GM21526 (cell line): Measurements from ENCODE around the gene DNAAF1.
"Not testable (repeated sequence)": the region's sequence is repeated elsewhere in the genome, so short reads cannot be mapped to it uniquely, and the experiment has no call there.

ENCODE experiments used
- ATAC-seq: cut with Tn5 transposase; IDR thresholded peaks from one replicate; pipeline ENCODE4 v1.9.1; 2021; ENCODE audit warnings: moderate library complexity; ENCODE audit not compliant: unreplicated experiment, low FRiP score

Gene DNAAF1

GRCh38 chr16:84144859-84145639 lies at the start of gene DNAAF1, which contains the start of gene HSDL1:
Gene DNAAF1 (plus strand): TSS chr16:84145308. CDS start chr16:84145441, 133 bp downstream.
Gene HSDL1 (minus strand): TSS chr16:84145177. CDS start chr16:84131321, 13,856 bp downstream.
- peak; percentile 73 for ATAC-seq

GRCh38 chr16:84095466-84095865 lies 49.6 kb upstream of the DNAAF1 start:
- no peak for ATAC-seq

DNA sequence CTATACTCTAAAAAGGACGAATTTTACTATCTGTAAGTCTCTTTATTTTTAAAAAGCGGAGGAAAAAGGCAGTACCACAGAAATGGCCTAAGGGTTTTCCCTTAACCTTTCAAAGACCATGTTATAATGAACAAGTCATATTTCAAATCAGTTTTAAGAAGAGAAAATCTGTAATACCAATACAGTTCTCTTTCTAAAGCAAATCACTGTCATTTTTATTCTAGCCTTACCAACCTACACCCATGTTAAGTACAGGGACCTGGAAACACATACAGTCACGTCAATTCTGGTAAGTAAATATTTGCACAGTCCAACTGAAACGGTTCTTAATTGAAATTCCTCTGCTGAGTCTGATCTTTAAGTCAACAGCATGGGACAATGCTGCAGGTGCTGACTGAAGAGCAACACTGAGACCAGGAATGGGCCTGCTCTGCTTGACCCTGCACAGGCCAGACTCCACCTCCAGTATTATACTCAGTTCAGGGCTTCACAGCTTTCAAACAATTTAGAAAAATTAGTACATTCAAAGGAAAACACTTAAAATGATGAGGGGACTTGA lies 48.6 kb upstream of the DNAAF1 start:
- ATAC-seq: no peak

DNA sequence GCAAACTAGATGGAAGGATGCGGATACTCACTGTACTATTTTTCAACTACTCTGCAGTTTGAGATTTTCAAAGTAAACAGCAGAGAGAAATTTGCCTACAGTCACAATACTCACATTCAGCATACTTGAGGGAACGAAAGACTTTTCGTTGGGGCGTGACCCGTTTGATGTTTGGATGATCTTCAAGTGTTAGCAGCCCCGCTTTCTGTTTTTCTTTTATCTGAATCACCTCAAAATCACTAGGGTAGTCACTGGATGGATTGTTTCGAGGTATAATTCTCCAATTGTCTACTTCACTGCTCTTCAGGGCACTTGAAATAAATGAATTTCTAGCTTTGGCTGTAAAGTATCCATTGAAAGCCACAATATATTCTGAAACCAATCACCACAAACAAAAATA lies 46.2 kb upstream of the DNAAF1 start:
- ATAC-seq: no peak

DNA sequence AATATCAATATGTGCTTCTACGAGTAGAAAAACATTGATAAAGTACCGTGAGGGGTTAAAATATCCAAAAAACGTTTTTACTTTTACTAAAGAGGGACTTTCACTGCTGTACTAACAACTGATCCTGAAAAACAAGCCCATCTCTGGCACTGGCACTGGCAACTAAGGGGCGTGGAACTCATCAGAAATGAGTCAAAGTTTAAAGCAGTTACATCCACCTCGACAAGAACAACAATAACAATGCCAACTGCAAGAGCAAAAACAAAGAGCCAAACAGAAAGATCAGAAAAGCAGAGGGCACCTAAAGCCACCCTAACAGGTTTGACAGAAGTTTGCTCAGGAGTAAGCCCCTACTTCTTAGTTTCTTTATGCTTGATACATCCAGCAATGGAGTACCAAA lies 41.4 kb upstream of the DNAAF1 start:
- ATAC-seq: no peak

GRCh38 chr16:84104231-84104630 lies 40.9 kb upstream of the DNAAF1 start:
- ATAC-seq: no peak

DNA sequence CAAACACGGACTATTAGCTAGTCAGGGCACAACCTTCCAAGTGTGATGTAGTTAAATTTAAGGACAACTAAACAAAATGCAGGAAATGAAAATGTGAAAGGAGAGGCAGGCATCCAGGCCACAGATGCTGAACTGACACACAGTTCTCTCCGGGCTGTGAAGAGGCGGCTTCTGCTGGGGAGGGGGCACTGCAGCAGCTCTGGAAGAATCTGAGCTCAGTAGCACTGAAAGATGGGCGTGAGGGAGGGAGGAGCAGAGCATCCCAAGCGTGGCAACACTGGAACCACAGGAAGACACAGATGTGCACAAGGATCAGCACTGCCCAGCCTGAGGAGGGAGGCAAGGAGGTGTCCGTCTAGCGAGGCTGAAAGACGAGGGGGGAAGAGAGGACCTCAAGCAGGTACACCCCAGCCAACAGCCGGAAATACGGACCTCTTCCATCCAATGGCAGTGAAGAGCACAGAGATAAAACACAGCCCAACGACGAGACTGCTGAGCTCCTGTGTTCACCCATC lies 39.8 kb upstream of the DNAAF1 start:
- no peak for ATAC-seq

- ATAC-seq: no peak
Measured at GRCh38 chr16:84105948-84106740, 39.0 kb upstream of the DNAAF1 start.

GRCh38 chr16:84107921-84108320 lies 37.2 kb upstream of the DNAAF1 start:
- no peak for ATAC-seq

DNA sequence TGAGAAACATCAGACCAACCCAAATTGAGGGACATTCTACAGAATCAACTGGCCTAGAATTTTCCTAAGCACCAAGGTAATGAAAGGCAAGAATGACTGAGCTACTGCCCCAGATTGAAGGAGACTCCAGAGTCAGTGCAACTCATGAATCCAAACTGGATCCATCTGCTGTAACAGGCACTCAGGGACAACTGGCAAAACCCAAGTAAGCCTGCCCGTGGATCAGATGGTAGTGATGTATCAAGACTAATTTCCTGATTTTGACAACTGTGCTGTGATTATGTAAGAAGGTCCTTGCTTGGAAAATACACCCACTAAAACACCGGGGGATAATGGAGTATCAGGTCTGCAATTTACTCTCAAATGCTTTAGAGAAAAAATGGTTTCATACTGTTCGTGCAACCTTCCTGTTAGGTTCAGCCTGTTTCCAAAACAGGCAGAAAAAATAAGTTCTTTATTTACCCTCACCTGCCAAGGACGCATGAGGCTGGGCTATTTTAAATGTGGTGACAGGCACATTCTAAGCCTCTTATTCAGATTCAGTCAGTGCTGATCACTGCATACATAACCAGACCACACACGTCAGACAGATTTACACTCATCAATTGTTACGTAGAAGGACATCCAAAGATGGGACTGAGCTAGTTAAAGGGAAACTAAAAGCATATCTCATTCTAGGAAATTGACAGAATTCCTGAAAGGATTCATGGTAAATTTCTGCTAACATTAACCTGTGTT lies 35.3 kb upstream of the DNAAF1 start:
- ATAC-seq: no peak

DNA sequence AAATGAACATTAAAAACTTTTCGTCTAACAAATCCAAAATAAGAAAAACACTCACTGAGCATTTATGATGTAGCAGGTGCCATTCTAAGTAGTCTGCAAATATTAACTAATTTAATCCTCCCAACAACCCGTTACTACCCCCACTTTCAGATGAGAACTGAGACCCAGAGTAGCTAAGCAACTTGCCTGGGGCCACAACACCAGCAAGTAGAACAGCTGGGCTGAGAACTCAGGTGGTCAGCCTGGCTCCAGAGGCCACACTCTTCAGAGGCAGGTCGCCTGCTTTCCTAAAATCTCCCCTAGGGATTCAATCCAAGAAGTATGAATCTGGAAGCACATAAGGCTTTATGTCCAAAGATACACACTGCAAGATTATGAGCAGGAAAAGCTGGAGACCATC lies 34.6 kb upstream of the DNAAF1 start:
- no peak for ATAC-seq

DNA sequence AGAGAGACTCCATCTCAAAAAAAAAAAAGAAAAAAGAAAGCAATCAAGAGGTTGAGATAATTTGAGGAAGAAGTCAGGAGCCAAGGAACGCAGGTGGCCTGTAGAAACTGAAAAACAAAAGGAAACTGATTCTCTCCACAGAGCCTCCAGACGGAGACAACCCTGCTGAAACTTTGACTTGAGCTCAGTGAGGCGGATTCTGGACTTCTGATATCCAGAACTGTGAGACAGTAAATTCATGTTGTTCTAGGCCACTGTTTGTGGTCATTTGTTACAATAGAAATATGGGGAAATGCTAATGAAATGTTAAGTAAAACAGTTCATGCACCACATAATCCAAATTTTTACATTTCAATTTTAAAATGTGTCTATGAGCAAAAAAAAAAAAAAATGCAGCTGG lies 33.6 kb upstream of the DNAAF1 start:
- ATAC-seq: no peak

DNA sequence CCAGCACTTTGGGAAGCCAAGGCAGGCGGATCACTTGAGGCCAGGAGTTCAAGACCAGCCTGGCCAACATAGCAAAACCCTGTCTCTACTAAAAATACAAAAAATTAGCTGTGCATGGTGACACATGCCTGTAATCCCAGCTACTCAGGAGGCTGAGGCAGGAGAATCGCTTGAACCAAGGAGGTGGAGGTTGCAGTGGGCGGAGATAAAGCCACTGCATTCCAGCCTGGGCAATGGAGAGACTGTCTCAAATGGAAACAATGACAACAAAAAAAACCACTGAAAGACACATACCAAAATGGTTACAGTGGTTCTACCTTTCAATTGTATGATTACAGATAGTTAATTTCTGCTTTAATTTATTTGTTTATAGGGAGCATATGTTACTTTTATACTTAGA lies 33.2 kb upstream of the DNAAF1 start:
- not testable (repeated sequence) for ATAC-seq

- peak; percentile 37 for ATAC-seq
Measured at GRCh38 chr16:84115919-84116719, 29.0 kb upstream of the DNAAF1 start.

GRCh38 chr16:84116720-84117493 lies 28.2 kb upstream of the DNAAF1 start, which contains the start of gene MBTPS1:
Gene MBTPS1 (minus strand): TSS chr16:84116942. CDS start chr16:84101783, 15,159 bp downstream.
- peak; percentile 85 for ATAC-seq

DNA sequence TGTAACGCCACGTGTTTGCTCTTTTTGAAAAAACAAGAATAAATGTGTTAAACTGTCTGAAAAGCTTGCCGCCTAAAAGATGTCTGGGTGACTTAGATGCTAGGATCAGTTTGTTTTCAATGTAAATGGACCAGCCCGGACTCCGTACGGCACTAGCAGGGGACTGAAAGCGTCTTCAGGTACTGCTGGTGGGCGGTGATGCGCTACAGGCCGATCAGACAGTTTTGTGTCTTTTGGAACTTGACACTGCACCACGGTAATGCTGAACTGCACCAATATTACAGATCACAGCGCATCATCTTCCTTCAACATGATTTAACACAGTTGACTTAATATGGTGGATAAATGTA lies 27.6 kb upstream of the DNAAF1 start:
- peak; percentile 7 for ATAC-seq

GRCh38 chr16:84118315-84118714 lies 26.8 kb upstream of the DNAAF1 start:
- not testable (repeated sequence) for ATAC-seq

DNA sequence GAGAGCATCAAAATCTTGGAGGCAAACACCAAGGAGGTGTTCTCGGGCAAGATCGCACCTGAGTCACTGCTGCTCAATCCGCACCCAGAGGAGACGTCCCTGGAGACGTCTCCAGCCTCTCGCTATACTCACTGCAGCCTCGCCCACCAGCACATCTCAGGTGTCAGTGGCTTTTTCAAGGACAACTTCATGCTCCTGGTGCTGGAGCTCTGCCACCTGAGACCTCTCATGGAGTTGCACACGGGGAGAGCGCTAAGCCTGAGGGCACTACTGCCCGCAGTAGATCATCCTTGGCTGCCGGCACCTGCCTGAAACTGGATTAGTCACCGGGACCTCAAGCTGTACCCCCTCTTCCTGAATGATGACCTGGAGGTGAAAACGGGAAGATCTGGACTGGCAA lies 25.7 kb upstream of the DNAAF1 start:
- no peak for ATAC-seq

- no peak for ATAC-seq
Measured at GRCh38 chr16:84120023-84120422, 25.1 kb upstream of the DNAAF1 start.
